Islet of Langerhans (tissue), 1 donor: ENCODE results near the gene CAMK1G.

Experiments used
- FAIRE-seq: peaks from one replicate; lab custom pipeline; 2011; peaks lifted over from hg19 to GRCh38; lab: Jason Lieb, UNC

The CAMK1G gene

GRCh38 chr1:209619696-209620486 lies 36.4 kb downstream of the CAMK1G start:
- no peak for FAIRE-seq

- no peak for FAIRE-seq
These were observed 37.0 kb downstream of the CAMK1G start for GRCh38 chr1:209620487-209620884.

- FAIRE-seq: no peak
These were observed 37.8 kb downstream of the CAMK1G start for GRCh38 chr1:209621286-209621685.

GRCh38 chr1:209621741-209622655 lies 38.5 kb downstream of the CAMK1G start:
- no peak for FAIRE-seq

GRCh38 chr1:209622841-209623829 lies 39.6 kb downstream of the CAMK1G start:
- FAIRE-seq: no peak

- FAIRE-seq: no peak
These were observed 41.3 kb downstream of the CAMK1G start for GRCh38 chr1:209624558-209625549.

- FAIRE-seq: no peak
These were observed 42.3 kb downstream of the CAMK1G start for GRCh38 chr1:209625791-209626285.

GRCh38 chr1:209626346-209627026 lies 43.0 kb downstream of the CAMK1G start:
- no peak for FAIRE-seq

- no peak for FAIRE-seq
These were observed 43.7 kb downstream of the CAMK1G start for GRCh38 chr1:209627027-209627731.

GRCh38 chr1:209627732-209628196 lies 44.2 kb downstream of the CAMK1G start:
- no peak for FAIRE-seq

GRCh38 chr1:209628618-209629299 lies 45.2 kb downstream of the CAMK1G start:
- FAIRE-seq: no peak

GRCh38 chr1:209629621-209630382 lies 46.3 kb downstream of the CAMK1G start:
- no peak for FAIRE-seq

- no peak for FAIRE-seq
These were observed 47.1 kb downstream of the CAMK1G start for GRCh38 chr1:209630383-209631225.

- no peak for FAIRE-seq
These were observed 50.0 kb downstream of the CAMK1G start for GRCh38 chr1:209633335-209633997.

- FAIRE-seq: no peak
These were observed 50.7 kb downstream of the CAMK1G start for GRCh38 chr1:209634005-209634737.

- no peak for FAIRE-seq
These were observed 52.3 kb downstream of the CAMK1G start for GRCh38 chr1:209635850-209636249.
